Sciatic nerve (tissue), 2 donors: ENCODE measurements around the gene SYT9. TPM values are rescaled to one million over a fixed set of nuclear protein-coding genes. Genes with fewer than 3 reads are reported as not detected.

ENCODE experiments used
- ATAC-seq: fragments of 200-7000 bp; cut with Tn5 transposase; one replicate; pipeline ENCODE4 v1.9.1; 2020; ENCODE audit warnings: mild to moderate bottlenecking, moderate library complexity
- DNase-seq: peaks from one replicate; pipeline ENCODE4 v3.0.0-alpha.2; 2020; ENCODE audit warnings: low spot score
- intact Hi-C: fragments of 100-400 bp; cut with DNase I; formaldehyde crosslinking; loops from one replicate; pipeline ENCODE4 v1.14.2; 2022
- total RNA-seq: library from RNA; stranded (reverse); fragmentation: NEBNext Ultra II Directional; extraction: Animal tissue kit (Norgen Biotek cat#: 25700); gene quantifications from one replicate; pipeline ENCODE4 v1.2.1, GENCODE V29; 2021
- donor health status: DM: no; HTN: no; CAD: no.
- donor health status: DM: no; HTN: no; CAD: no.

Gene SYT9
- total RNA-seq, 1 donor from 2014 or later: not detected

- intact Hi-C loops: no loop called here
- peak; percentile 60 for ATAC-seq
- DNase-seq: peak; percentile 59
These were observed 235.1 kb downstream of the SYT9 start for GRCh38 chr11:7486781-7487140.

- ATAC-seq (no peak), DNase-seq (no peak)
- intact Hi-C loops: no loop called here
These were observed 235.7 kb downstream of the SYT9 start for GRCh38 chr11:7487360-7487759.

GRCh38 chr11:7488681-7489080, 237.0 kb downstream of the SYT9 start:
- DNase-seq (no peak), ATAC-seq (no peak)
- intact Hi-C loops: no loop called here

- intact Hi-C loops: no loop called here
- DNase-seq (no peak), ATAC-seq (no peak)
These were observed 237.7 kb downstream of the SYT9 start for GRCh38 chr11:7489376-7489775.

- ATAC-seq (peak; percentile 74), DNase-seq (no peak)
- intact Hi-C loops: no loop called here
These were observed 238.3 kb downstream of the SYT9 start for GRCh38 chr11:7490054-7490453.

- intact Hi-C loops: no loop called here
- no peak for DNase-seq
- ATAC-seq: peak; percentile 55
These were observed 238.8 kb downstream of the SYT9 start for GRCh38 chr11:7490535-7490934.

- DNase-seq (no peak), ATAC-seq (peak; percentile 69)
- intact Hi-C loops: no loop called here
These were observed 240.5 kb downstream of the SYT9 start for GRCh38 chr11:7492253-7492652.

- DNase-seq (no peak), ATAC-seq (no peak)
- intact Hi-C loops: no loop called here
These were observed 242.0 kb downstream of the SYT9 start for GRCh38 chr11:7493670-7494069.

GRCh38 chr11:7494086-7494745, 242.5 kb downstream of the SYT9 start:
- no peak for DNase-seq
- intact Hi-C loops: no loop called here
- ATAC-seq: no peak

GRCh38 chr11:7495882-7496551, 244.3 kb downstream of the SYT9 start:
- intact Hi-C loops: no loop called here
- DNase-seq: no peak
- peak; percentile 46 for ATAC-seq

- DNase-seq: no peak
- intact Hi-C loops: no loop called here
- ATAC-seq: no peak
These were observed 246.5 kb downstream of the SYT9 start for GRCh38 chr11:7498193-7498592.

- DNase-seq: no peak
- intact Hi-C loops: no loop called here
- no peak for ATAC-seq
These were observed 247.4 kb downstream of the SYT9 start for GRCh38 chr11:7499081-7499480.

- ATAC-seq (no peak), DNase-seq (no peak)
- intact Hi-C loops: no loop called here
These were observed 248.5 kb downstream of the SYT9 start for GRCh38 chr11:7500251-7500650.

GRCh38 chr11:7501251-7501650, 249.5 kb downstream of the SYT9 start:
- no peak for ATAC-seq
- DNase-seq: no peak
- intact Hi-C loops: no loop called here

- intact Hi-C loops: no loop called here
- DNase-seq (no peak), ATAC-seq (no peak)
These were observed 250.2 kb downstream of the SYT9 start for GRCh38 chr11:7501894-7502293.

- ATAC-seq (no peak), DNase-seq (no peak)
- intact Hi-C loops: no loop called here
These were observed 254.5 kb downstream of the SYT9 start for GRCh38 chr11:7506243-7506642.

- ATAC-seq: no peak
- intact Hi-C loops: no loop called here
- DNase-seq: no peak
These were observed 256.4 kb downstream of the SYT9 start for GRCh38 chr11:7508087-7508486.

- DNase-seq (no peak), ATAC-seq (no peak)
- intact Hi-C loops: no loop called here
These were observed 258.3 kb downstream of the SYT9 start for GRCh38 chr11:7509966-7510365.

GRCh38 chr11:7511401-7511800, 259.7 kb downstream of the SYT9 start:
- peak; percentile 1 for ATAC-seq
- no peak for DNase-seq
- intact Hi-C loops: no loop called here

GRCh38 chr11:7512525-7513233, 261.0 kb downstream of the SYT9 start:
- intact Hi-C loops: no loop called here
- DNase-seq (peak; percentile 80), ATAC-seq (peak; percentile 78)
